ENCODE results near the gene GALM. TPM values are rescaled to one million over a fixed set of nuclear protein-coding genes. Genes with fewer than 3 reads are reported as not detected.

Gene GALM
- total and polyA plus RNA-seq, 2 donors from 2014 or later: 17.9 to 79.9 TPM

DNA sequence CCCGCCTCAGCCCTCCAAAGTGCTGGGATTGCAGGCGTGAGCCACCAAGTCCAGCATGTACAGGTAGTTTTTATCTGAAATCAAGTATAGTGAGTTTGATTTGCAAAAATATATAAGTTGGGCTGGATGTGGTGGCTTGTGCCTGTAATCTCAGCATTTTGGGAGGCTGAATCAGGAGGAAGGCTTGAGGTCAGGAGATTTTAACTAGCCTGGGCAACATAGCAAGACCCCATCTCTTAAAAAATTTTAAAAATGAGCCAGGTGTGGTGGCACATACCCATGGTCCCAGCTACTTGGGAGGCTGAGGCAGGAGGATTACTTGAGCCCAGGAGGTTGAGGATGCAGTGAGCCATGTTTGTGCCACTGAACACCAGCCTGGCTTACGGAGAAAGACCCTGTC lies 5.6 kb upstream of the GALM start:
- DNase-seq (no peak), FAIRE-seq (no peak)
- intact Hi-C loops (cut with DNase I): no loop called here
- H3K9me3 ChIP-seq (ENCODE audit: control insufficient read depth in 2 of 3, insufficient read depth in 1 of 3, low read length in 3 of 3): no peaks in the 10 kb centered on the region
- no peaks in the 10 kb centered on the region for H3K36me3 ChIP-seq (ENCODE audit: control insufficient read depth in 2 of 3, insufficient read depth in 3 of 3, low read length in 3 of 3)
- no peak overlapping the region for H3K4me3 ChIP-seq (ENCODE audit: low read length in 3 of 3)
- H3K27me3 ChIP-seq (ENCODE audit: control insufficient read depth, insufficient read depth, low read length): no peaks in the 10 kb centered on the region
- no peak overlapping the region for H3K27ac ChIP-seq (ENCODE audit: low read depth in 2 of 2, low read length in 2 of 2)
- TF ChIP-seq, protein P1, sequence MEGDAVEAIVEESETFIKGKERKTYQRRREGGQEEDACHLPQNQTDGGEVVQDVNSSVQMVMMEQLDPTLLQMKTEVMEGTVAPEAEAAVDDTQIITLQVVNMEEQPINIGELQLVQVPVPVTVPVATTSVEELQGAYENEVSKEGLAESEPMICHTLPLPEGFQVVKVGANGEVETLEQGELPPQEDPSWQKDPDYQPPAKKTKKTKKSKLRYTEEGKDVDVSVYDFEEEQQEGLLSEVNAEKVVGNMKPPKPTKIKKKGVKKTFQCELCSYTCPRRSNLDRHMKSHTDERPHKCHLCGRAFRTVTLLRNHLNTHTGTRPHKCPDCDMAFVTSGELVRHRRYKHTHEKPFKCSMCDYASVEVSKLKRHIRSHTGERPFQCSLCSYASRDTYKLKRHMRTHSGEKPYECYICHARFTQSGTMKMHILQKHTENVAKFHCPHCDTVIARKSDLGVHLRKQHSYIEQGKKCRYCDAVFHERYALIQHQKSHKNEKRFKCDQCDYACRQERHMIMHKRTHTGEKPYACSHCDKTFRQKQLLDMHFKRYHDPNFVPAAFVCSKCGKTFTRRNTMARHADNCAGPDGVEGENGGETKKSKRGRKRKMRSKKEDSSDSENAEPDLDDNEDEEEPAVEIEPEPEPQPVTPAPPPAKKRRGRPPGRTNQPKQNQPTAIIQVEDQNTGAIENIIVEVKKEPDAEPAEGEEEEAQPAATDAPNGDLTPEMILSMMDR (IDR thresholded peaks at IDR 0.05; ENCODE audit: borderline replicate concordance, extremely low read depth, insufficient read depth): no peak
- no peaks in the 10 kb centered on the region for H3K4me1 ChIP-seq (ENCODE audit: control insufficient read depth in 2 of 3, insufficient read depth in 2 of 3, low read depth in 1 of 3, low read length in 3 of 3)
- no peak overlapping the region for H3K9ac ChIP-seq (ENCODE audit: low read length in 3 of 3)

DNA sequence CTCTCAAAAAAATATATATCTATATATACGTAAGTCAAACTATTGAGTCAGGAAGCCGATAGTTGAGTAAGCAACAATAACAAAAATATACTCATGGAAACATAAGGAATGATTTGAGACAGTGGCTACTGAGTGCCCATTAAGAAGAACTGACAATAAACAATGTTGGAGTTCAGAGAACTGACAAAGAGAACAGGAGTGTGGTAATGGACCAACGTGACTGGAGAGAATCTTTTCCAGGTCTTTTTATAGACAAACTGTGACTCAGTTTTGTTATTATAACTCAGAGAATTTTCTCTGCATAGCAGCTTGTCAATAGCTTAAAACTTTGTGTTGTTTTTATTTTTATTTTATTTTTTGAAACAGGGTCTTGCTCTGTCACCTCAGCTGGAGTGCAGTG lies 4.6 kb upstream of the GALM start:
- TF ChIP-seq, protein P1 (IDR thresholded peaks at IDR 0.05; ENCODE audit: borderline replicate concordance, extremely low read depth, insufficient read depth): no peak
- Histone ChIP-seq H3K9ac (ENCODE audit: low read length in 3 of 3) (no peak overlapping the region), H3K27me3 (ENCODE audit: control insufficient read depth, insufficient read depth, low read length) (no peaks in the 10 kb centered on the region), H3K4me1 (ENCODE audit: control insufficient read depth in 2 of 3, insufficient read depth in 2 of 3, low read depth in 1 of 3, low read length in 3 of 3) (peaks cover 0 to 2% (median 0%) of the 10 kb centered on the region in 3 donors), H3K36me3 (ENCODE audit: control insufficient read depth in 2 of 3, insufficient read depth in 3 of 3, low read length in 3 of 3) (no peaks in the 10 kb centered on the region), H3K4me3 (ENCODE audit: low read length in 3 of 3) (no peak overlapping the region), H3K9me3 (ENCODE audit: control insufficient read depth in 2 of 3, insufficient read depth in 1 of 3, low read length in 3 of 3) (no peaks in the 10 kb centered on the region), H3K27ac (ENCODE audit: low read depth in 2 of 2, low read length in 2 of 2) (no peak overlapping the region)
- intact Hi-C loops (cut with DNase I): no loop called here
- FAIRE-seq: no peak
- DNase-seq: no peak

DNA sequence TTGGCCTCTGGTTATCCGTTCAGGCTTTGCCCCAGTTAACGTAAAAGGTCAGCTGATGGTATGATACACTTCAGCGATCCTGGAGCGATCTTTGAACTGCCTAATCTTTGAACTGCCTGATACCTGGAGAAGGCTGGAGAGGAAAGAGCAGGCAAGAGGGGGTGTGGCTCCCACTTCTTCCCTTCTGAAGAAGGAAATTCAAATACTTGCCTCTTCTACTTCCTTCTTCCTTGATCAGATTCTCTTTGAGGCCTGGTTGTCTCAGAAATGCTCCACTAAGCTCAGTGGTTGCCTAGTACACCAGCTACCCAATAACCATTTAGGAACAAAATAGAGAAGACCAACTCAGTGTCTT lies 619 bp downstream of the GALM start:
- H3K27ac ChIP-seq (ENCODE audit: low read depth in 2 of 2, low read length in 2 of 2): peak overlapping the region; percentile 85 to 86
- peaks cover 0 to 7% (median 5%) of the 10 kb centered on the region in 3 donors for H3K4me1 ChIP-seq (ENCODE audit: control insufficient read depth in 2 of 3, insufficient read depth in 2 of 3, low read depth in 1 of 3, low read length in 3 of 3)
- intact Hi-C loops (cut with DNase I): no loop called here
- no peaks in the 10 kb centered on the region for H3K27me3 ChIP-seq (ENCODE audit: control insufficient read depth, insufficient read depth, low read length)
- DNase-seq (peak in 2 of 5 donors; percentile 55 to 60), FAIRE-seq (no peak)
- no peaks in the 10 kb centered on the region for H3K36me3 ChIP-seq (ENCODE audit: control insufficient read depth in 2 of 3, insufficient read depth in 3 of 3, low read length in 3 of 3)
- peak overlapping the region; percentile 56 to 63 (median 59) for H3K9ac ChIP-seq (ENCODE audit: low read length in 3 of 3)
- peak overlapping the region; percentile 77 to 91 (median 79) for H3K4me3 ChIP-seq (ENCODE audit: low read length in 3 of 3)
- TF ChIP-seq, protein P1 (IDR thresholded peaks at IDR 0.05; ENCODE audit: borderline replicate concordance, extremely low read depth, insufficient read depth): no peak
- no peaks in the 10 kb centered on the region for H3K9me3 ChIP-seq (ENCODE audit: control insufficient read depth in 2 of 3, insufficient read depth in 1 of 3, low read length in 3 of 3)

DNA sequence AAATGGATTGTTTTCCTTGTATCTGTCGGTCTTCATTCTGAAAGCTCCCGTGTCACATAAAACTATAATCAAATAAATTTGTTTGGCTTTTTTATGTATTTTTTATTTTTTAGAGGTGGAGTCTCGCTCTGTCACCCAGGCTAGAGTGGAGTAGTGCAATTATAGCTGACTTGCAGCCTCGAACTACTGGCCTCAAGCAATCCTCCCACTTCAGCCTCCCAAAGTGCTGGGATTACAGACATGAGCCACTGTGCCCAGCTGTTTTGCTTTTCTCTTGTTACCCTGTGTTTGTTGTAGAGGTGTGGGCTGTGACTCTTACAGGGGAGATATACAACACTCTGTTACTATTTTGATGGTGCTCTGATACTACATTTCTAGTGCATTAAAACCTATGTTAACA lies 2.2 kb downstream of the GALM start:
- intact Hi-C loops (cut with DNase I): no loop called here
- H3K9ac ChIP-seq (ENCODE audit: low read length in 3 of 3): no peak overlapping the region
- peak overlapping the region in 1 of 2 donors; percentile 43 for H3K27ac ChIP-seq (ENCODE audit: low read depth in 2 of 2, low read length in 2 of 2)
- TF ChIP-seq, protein P1 (IDR thresholded peaks at IDR 0.05; ENCODE audit: borderline replicate concordance, extremely low read depth, insufficient read depth): no peak
- peak overlapping the region in 2 of 3 donors; percentile 32 to 79 for H3K4me3 ChIP-seq (ENCODE audit: low read length in 3 of 3)
- FAIRE-seq (no peak), DNase-seq (no peak)
- no peaks in the 10 kb centered on the region for H3K27me3 ChIP-seq (ENCODE audit: control insufficient read depth, insufficient read depth, low read length)
- no peaks in the 10 kb centered on the region for H3K9me3 ChIP-seq (ENCODE audit: control insufficient read depth in 2 of 3, insufficient read depth in 1 of 3, low read length in 3 of 3)
- H3K4me1 ChIP-seq (ENCODE audit: control insufficient read depth in 2 of 3, insufficient read depth in 2 of 3, low read depth in 1 of 3, low read length in 3 of 3): peaks cover 0 to 11% (median 5%) of the 10 kb centered on the region in 3 donors
- H3K36me3 ChIP-seq (ENCODE audit: control insufficient read depth in 2 of 3, insufficient read depth in 3 of 3, low read length in 3 of 3): no peaks in the 10 kb centered on the region
